NCI-H187 treated with DMSO at 0.1 percent for 48 hours (cell line): ENCODE data around the gene CAPZA1.
"Not testable (repeated sequence)": the region's sequence is repeated elsewhere in the genome, so short reads cannot be mapped to it uniquely, and the experiment has no call there.

Experiments used
- DNase-seq: peaks from one replicate; lab custom pipeline; 2025; lab: John Stamatoyannopoulos, UW

Gene CAPZA1

DNA sequence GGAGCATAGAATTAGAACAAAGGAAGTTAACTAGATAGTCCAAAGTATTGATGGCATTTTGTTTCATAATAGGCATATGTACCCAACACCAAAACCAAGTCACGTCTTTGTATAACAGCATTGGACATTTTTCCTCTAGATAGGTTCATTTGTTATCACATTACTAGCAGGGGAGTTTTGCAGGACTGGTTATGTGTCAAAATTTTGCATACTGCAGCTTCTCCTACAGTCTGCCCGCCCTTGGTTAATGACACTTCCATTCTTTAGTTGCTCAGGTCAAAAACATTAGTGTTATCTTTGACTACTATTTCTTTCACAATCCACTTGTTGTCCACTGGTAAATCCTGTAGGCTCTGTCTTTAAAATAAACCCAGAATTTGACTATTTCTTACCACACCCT lies 8.9 kb downstream of the CAPZA1 start:
- no peak for DNase-seq

DNA sequence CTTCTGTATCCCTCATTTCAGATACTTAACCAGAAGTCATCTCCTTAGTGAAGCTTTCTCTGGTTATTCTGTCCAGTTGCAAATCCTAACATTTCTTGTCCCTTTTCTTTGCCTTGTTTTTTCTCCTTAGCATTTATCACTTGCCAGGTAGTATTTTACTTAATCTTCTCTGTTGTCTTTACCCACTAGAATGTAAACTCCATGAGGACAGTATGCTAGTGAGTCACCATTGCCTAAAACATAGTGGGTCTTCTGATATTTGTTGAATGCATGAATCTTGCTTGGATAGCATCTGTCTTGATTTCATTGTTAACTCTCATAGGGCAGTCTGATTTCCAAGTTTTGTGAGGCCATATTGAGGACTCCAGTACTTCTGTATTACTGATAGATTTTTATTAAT lies 9.6 kb downstream of the CAPZA1 start:
- no peak for DNase-seq

DNA sequence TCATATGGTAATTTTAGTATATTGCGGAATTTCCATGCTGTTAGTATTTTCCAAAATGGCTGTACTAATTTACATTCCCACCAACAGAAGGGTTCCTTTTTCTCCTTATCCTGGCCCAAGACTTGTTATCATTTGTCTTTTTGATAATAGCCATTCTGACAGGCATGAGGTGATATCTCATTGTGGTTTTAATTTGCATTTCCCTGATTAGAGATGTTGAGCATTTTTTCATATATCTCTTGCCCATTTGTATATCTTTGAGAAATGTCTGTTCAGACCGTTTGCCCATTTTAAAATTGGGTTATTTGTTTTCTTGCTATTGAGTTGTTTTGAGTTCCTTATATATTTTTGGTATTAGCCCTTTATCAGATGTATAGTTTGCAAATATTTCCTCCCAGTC lies 14.0 kb downstream of the CAPZA1 start:
- DNase-seq: no peak

DNA sequence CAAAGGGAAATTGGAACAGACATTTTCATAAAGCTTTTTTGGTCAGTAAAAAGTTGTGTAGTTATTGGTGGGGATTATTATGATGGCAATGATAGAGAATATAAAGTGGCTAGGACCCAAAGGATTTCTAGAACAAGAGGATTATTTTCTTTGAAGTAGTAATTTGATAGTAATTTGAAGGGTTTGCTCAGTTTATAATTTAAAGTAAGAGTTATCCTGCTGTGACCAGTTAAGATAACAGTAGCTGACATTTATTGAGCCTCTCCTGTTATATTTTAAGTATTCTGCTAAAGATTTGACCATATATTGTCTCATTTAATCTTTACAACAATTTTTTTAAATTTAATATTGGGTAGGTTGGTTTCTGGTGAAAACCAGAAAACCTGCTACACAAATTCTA lies 14.7 kb downstream of the CAPZA1 start:
- DNase-seq: no peak

DNA sequence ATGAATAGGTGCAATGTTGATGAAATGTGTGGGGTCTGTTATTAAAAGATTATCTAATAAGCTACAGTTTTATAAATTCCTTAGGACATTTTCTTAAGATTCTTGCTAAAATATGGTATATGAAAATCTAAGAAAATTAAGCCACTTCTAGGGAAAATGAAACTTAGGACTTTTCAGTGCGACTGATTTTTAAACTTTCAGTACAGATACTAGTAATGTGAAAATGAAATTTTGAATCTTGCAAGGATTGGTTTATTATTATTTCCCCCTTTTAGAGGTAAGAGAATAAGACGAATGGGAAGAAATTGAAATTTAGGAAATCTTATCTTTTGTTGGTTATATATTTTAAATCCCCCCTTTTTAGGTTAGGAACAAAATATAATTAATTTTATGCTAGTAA lies 16.4 kb downstream of the CAPZA1 start:
- no peak for DNase-seq

DNA sequence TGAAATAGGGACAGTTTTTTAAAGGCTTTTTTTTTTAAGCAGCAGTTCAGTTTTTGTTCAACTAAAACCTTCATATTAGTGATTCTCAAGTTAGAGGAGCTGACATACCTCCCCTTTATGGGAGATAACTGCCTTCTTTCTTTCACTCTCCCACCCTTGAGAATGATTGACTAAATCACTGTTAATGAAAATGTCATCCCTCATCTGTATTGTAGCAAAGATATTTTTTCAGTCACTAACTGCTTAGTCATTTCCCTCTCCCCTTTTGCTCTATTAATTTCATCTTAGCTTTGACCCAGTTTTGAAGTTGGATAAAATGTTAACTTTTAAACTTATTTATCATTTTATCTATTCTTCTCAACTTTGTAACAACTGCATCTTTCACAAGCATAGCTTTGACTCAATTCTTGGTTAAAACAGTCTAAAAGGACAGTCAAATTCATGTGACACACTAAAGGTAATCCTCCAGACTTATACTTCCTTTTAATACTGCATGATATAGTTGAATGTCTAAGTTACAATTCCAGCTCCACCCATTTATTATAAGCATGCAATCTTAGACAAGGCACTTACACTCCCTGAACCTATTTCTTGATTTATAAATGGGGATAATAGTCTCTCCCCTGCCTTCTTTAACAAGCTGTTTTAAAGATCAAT lies 17.1 kb downstream of the CAPZA1 start:
- DNase-seq: no peak

DNA sequence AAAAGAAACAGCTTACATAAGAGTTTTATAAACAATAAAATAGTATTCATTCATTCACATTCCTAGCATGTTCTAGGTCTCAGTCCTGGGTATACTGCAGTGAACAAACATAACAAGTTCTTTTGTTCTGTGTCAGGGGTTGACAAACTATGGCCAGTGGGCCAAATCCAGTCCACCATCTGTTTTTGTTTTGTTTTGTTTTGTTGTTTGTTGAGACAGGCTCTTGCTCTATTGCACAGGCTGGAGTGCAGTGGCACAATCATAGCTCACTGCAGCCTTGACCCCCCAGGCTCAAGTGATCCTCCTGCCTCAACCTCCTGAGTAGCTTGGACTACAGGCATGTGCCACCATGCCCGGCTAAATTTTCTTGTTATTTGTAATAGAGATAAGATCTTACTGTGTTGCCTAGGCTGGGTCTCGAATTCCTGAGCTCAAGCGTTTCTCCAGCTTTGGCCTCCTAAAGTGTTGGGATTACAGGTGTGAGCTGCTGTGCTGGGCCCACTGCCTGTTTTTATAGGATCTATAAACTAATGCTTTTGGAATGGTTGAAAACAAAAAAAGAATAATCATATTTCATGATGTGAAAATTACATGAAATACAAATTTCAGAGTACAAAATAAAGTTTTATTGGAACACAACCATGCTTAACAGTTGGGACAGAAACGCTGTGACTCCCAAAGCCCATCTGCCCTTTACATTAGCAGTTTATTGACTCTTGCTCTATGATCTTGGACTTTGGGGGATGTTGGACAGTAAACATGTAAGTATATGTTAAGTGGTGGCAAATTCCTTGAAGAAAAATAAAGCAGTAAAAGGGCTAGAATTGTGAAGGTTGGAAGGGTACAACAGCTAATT lies 17.9 kb downstream of the CAPZA1 start:
- no peak for DNase-seq

DNA sequence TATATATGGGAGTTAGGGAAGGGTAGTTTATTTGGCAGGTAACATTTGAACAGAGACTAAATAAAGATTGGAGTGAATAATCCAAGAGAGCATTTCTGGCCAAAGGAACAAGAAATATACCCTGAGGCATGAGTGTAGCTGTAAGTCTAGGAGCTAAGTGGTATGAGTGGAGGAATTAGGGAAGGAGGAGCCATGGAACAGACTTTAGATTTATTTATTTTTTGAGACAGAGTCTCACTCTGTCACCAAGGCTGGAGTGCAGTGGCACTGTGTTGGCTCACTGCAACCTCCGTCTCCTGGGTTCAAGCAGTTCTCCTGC lies 18.4 kb downstream of the CAPZA1 start:
- DNase-seq: no peak

DNA sequence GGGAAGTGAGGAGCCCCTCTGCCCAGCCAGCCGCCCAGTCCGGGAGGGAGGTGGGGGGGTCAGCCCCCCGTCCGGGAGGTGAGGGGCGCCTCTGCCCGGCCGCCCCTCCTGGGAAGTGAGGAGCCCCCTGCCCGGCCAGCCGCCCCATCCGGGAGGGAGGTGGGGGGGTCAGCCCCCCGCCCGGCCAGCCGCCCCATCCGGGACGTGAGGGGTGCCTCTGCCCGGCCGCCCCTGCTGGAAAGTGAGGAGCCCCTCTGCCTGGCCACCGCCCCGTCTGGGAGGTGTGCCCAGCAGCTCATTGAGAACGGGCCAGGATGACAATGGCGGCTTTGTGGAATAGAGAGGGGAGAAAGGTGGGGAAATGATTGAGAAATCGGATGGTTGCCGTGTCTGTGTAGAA lies 20.8 kb downstream of the CAPZA1 start:
- not testable (repeated sequence) for DNase-seq

DNA sequence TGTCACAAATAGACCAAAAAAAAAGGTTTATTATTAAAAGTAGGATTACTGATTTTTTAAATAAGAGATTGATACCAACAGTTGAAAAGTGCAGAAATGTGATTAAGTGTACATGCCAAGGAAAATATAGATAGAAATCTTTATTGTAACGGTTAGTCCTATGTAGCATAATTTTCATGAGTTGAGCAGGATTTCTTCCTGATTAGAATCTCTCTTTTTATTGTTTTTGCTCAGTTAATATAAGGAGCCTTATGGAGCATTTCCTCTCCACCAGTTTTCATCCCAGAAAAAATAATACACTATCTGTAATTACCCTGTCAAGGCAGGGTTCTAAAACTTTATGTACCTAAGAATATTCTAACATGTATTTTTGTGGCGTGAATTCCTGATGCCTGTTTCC lies 23.4 kb downstream of the CAPZA1 start:
- DNase-seq: no peak

DNA sequence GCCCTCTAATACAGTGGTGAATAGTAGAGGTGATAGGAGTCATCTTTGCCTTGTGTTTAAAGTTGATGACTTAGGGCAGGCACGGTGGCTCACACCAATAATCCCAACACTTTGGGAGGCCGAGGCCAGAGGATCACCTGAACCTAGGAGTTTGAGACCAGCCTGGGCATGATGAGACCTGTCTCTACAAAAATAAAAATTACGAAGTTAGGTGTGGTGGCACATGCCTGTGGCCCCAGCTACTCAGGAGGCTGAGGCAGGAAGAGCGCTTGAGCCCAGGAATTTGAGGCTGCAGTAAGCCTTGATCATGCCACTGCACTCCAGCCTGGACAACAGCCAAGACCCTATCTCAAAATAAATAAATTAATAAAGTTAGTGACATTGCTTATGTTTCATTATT lies 26.6 kb downstream of the CAPZA1 start:
- DNase-seq: no peak

DNA sequence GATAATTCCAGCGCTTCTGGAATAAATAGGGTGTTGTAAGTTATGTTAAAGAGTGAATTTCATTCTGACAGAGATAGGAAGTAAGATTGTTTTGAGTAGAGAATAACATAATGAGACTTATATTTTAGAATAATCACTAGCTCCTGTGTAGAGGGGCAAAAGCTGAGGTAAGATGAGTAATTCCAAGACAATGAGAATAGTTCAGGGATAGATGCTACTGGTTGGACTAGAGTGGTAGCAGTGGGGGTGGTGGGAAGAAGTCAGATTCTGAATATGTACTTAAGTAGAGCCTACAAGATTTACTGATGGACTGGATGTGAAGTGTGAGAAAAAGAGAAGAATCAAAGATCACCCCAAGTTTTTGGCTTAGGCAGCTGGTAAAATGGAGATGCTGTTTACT lies 31.6 kb downstream of the CAPZA1 start:
- no peak for DNase-seq

DNA sequence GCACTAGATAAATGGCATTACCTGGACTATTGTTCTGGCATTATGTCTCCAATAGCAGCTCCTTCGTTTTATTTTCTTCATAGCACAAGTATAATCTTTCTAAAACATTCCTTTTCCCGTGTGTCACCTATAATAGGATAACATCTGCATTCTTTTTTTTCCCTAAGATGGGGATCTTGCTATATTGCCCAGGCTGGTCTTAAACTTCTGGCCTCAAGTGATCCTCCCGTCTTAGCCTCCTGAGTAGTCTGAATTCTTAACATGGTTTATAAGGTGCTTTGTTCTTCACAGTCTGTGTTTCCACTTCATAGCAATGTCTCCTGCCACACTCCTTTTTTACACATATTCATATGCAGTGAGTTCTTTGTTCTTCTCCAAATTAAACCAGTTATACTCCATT lies 46.2 kb downstream of the CAPZA1 start:
- no peak for DNase-seq

DNA sequence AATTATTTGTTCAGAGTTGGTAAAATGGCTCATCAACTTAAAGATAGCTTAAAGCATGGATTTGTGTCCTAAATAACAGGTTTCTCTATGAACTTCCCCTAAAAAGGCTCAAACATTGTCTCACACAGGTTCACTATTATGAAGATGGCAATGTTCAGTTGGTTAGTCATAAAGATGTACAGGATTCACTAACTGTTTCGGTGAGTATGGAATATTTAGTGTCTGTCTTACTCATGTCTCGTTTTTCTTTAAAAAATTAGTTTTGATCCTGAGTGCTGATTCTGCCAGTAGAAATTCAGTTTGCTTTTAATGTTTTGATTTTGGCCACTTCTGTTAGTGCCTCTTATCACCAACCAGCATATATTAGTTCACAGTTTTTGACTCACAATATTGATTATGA lies 47.3 kb downstream of the CAPZA1 start:
- DNase-seq: no peak

DNA sequence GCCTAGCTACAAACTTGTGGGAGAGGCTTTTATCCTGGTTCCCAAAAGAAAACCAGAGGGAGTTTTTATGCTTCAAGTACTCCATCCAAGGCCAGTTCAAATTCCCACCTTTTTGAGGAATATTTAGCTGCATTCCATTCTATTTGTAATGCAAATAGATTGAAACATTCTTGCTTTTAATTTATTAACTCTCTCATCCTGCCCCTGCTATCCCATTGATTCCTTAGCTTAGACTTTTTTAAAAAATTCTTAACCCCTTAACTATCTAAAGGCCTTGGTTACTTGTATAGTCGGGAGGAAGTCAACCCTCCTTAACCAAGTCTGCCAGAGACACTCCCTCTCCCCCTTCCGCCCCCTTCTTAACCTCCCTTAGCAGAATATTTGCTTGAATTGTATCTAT lies 52.4 kb downstream of the CAPZA1 start:
- no peak for DNase-seq

DNA sequence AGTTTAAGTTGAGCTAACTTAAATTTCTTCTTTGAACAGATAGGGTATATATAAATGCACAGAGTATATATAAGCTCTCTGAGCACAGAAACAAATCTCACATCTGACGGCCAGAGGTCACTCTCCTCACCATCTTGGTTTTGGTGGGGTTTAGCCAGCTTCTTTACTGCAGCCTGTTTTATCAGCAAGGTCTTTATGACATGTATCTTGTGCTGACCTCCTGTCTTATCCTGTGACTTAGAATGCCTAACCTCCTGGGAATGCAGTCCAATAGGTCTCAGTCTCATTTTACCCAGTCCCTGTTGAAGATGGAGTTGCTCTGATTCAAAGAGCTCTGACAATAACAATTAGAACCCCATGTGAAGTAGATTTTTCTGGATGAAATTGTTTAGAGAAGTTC lies 53.2 kb downstream of the CAPZA1 start:
- DNase-seq: no peak

DNA sequence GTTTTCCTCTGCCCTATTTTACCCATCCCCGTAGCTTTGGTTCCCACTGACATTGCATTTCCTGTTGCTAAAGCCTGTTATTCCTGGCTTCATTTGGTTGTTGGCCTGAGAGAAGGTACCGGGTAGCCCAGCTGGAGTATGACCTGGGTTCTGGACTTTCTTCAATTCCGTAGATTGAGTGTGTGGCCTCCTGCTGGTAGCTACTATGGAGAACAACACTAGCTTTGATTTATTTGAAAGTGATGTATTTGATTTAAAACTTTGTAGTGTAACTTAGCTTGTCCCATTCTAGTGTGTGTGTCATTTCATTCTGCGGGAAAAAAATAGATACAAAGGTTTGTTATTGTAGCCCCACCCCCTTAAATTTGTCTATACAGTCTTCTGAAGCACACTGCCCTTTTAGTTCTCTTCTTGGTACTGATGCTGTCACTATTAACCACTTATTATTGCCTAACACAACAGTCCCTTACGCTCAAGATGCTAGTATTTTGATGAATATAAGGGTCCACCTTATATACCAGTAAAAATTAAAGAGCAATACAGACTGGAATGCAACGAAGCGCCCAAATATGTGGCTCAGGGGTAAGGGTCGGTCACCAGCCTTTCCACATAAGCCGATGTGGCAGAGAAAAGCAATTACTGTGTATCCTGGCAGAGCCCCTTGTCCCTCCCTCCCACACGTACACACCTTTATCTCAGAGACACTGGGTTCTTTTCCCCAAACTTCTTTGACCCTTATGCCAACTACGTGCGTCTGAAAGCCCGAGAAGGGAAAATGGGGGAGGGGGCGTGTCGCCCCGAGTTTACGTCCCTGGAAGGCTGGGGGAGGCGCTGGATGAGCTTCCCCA lies 54.2 kb downstream of the CAPZA1 start:
- no peak for DNase-seq

DNA sequence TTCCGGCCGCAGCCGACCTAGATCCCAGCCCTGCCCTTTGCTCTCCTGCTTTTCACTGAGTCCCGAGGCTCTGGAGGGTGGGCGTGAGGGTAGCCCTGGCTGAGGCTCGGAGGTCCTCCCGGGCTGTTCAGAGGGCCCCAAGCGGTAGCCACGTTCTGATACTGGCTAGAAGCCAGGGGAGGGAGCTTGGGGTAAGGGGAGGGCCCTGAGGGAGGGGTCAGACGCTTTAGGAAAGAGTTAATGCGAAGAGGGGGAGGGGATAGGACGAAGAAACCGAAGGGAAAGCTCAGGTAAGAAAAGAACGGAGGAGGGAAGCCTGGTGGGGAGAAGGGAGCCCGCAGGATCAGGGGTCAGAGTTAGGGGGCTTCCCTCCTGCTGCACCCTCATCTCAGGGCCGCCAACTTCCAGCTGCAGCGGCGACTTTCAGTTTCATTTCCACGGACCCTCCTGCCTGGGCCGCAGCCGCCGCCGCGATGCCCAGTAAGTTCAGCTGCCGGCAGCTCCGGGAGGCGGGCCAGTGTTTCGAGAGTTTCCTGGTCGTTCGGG lies 54.9 kb downstream of the CAPZA1 start, which contains the start of gene MOV10:
Gene MOV10 (plus strand): TSS at position 220 of the 546 bp plus-strand sequence. CDS start 254 bp downstream, at position 474.
- DNase-seq: no peak

DNA sequence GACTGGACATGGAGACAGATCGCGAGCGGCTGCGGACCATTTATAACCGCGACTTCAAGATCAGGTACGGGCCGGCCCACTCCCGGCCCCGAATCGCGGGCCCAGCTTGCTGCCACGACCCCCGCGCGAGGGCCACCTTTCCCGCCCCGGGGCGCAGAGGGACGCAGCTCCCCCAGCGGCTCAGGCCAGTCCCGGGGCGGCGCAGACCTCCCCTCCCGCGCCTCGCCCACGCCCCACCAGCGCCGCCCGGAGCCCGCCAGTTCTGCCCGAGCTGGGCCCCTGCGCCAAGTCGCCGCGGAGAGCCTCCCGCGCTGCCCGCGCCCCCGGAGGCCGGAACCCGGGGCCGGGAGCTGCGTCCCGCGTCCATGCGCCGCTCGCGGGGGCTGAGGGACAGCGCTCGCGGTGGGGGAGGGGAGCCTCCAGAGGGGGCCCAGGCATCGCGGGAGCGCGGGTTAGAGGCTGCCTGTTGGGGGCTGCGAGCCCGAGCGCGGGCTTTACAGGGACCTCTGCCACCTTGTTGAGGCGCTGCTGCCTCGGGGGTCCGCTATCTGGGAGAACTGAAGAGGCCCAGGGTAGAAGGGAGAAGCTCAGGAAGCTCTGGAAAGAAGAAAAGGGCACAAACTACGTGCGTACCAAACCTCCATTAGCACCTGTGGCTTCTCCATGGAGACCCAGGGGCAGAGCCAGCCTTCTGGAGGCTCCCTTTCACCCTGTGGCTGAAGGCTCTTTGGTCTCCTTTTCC lies 55.5 kb downstream of the CAPZA1 start:
- DNase-seq: no peak

DNA sequence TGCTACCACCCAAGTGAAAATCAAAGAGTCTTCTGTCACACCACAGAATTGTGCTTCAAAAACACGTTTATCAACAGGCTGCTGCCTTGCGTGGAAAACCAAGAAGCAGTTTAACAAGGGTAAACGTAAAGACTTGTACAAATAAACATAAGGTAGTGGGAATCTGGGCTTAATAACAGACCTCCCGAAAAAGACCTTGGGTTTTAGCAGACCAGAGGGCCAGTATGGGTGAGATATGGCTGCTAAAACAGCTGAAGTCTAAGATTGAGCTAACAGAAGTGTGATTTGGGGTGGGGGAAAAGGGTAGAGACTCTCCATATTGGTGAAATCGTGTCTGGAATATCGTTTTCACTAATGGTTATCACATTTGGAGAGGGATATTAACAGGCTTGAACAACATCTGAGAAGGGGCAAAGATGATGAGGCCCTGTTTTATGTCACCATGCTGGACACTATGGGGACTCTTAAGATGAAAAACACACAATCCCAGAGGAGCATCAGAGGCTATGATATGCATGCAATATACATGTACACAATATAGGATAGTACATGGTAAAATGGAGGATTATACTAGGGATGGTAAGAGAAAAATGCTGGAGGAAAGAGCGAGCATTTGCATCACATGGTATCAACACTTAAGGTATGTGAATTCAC lies 56.2 kb downstream of the CAPZA1 start:
- no peak for DNase-seq

DNA sequence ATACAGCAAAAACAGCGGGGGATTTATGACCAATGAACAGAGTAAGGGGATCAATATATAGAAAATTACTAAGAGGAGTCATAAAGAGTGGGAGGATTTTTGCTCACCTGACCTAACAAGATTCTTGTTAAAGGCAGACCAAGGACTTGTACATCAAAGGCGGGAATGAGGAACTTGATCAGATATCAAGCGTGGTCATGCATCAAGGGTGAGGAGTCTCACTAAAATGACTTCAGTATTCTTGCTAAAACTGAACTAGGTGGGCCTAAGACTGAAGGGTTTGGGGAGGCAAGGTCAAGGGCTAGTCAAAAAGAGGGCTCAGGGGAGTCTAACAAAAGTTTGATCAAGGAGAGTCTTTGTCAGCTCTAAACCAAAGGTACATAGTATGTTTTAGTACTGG lies 56.9 kb downstream of the CAPZA1 start:
- no peak for DNase-seq
